ENCODE results near the gene JMJD1C. TPM values are rescaled to one million over a fixed set of nuclear protein-coding genes. Genes with fewer than 3 reads are reported as not detected.

JMJD1C gene
- total RNA-seq (ENCODE audit: unreplicated experiment), result 83.7 TPM
- long read RNA-seq, partial matches to known transcripts, result 2 of 9 reads
- long read RNA-seq, other reads (novel, unspliced or antisense), result 6 of 9 reads

GRCh38 chr10:63465293-63466143 is at the start of gene JMJD1C:
JMJD1C (minus strand) TSS chr10:63465977; CDS start chr10:63465662, 315 bp downstream.
- no peaks in the 10 kb centered on the region for H3K36me3 Mint-ChIP-seq (ENCODE audit: low read depth, unreplicated experiment)
- no peak for TF ChIP-seq CTCF (IDR thresholded peaks at IDR 0.05; ENCODE audit: unreplicated experiment)

GRCh38 chr10:63515002-63515763 is 49.4 kb upstream of the JMJD1C start:
- TF ChIP-seq CTCF (IDR thresholded peaks at IDR 0.05; ENCODE audit: unreplicated experiment), result no peak
- Mint-ChIP-seq H3K9me3 (ENCODE audit: unreplicated experiment) (no peaks in the 10 kb centered on the region), H3K27ac (ENCODE audit: unreplicated experiment) (peak overlapping the region; percentile 90), H3K4me1 (ENCODE audit: unreplicated experiment) (peaks cover 21% of the 10 kb centered on the region), H3K4me3 (ENCODE audit: unreplicated experiment) (no peak overlapping the region), H3K27me3 (ENCODE audit: unreplicated experiment) (peaks cover 4% of the 10 kb centered on the region), H3K36me3 (ENCODE audit: low read depth, unreplicated experiment) (no peaks in the 10 kb centered on the region)
- DNase-seq (ENCODE audit: low spot score), result no peak

More at GRCh38 chr10:63465293-63466143, at the start of gene JMJD1C:
- H3K9me3 Mint-ChIP-seq (ENCODE audit: unreplicated experiment), result no peaks in the 10 kb centered on the region
- DNase-seq (ENCODE audit: low spot score), result peak; percentile 72
- peak within 1 kb of the TSS; percentile 95 for H3K27ac Mint-ChIP-seq (ENCODE audit: unreplicated experiment)
- peaks cover 8% of the 10 kb centered on the region for H3K27me3 Mint-ChIP-seq (ENCODE audit: unreplicated experiment)
- H3K4me1 Mint-ChIP-seq (ENCODE audit: unreplicated experiment), result peaks cover 14% of the 10 kb centered on the region
- H3K4me3 Mint-ChIP-seq (ENCODE audit: unreplicated experiment), result peak within 1 kb of the TSS; percentile 94

- no peak for DNase-seq (ENCODE audit: low spot score)
- Mint-ChIP-seq H3K36me3 (ENCODE audit: low read depth, unreplicated experiment) (no peaks in the 10 kb centered on the region), H3K27me3 (ENCODE audit: unreplicated experiment) (peaks cover 1% of the 10 kb centered on the region), H3K4me1 (ENCODE audit: unreplicated experiment) (peaks cover 17% of the 10 kb centered on the region), H3K4me3 (ENCODE audit: unreplicated experiment) (no peak overlapping the region), H3K9me3 (ENCODE audit: unreplicated experiment) (no peaks in the 10 kb centered on the region), H3K27ac (ENCODE audit: unreplicated experiment) (peak overlapping the region; percentile 68)
- TF ChIP-seq CTCF (IDR thresholded peaks at IDR 0.05; ENCODE audit: unreplicated experiment), result no peak
These were observed 40.8 kb upstream of the JMJD1C start for GRCh38 chr10:63506554-63506953.

- H3K27me3 Mint-ChIP-seq (ENCODE audit: unreplicated experiment), result peaks cover 1% of the 10 kb centered on the region
- peaks cover 17% of the 10 kb centered on the region for H3K4me1 Mint-ChIP-seq (ENCODE audit: unreplicated experiment)
- H3K4me3 Mint-ChIP-seq (ENCODE audit: unreplicated experiment), result no peak overlapping the region
- no peaks in the 10 kb centered on the region for H3K9me3 Mint-ChIP-seq (ENCODE audit: unreplicated experiment)
- H3K36me3 Mint-ChIP-seq (ENCODE audit: low read depth, unreplicated experiment), result no peaks in the 10 kb centered on the region
- no peak overlapping the region for H3K27ac Mint-ChIP-seq (ENCODE audit: unreplicated experiment)
- no peak for DNase-seq (ENCODE audit: low spot score)
- no peak for TF ChIP-seq CTCF (IDR thresholded peaks at IDR 0.05; ENCODE audit: unreplicated experiment)
These were observed 39.8 kb upstream of the JMJD1C start for GRCh38 chr10:63505562-63505961.
